Measurements from ENCODE around the gene MIOX.

MIOX gene

DNA sequence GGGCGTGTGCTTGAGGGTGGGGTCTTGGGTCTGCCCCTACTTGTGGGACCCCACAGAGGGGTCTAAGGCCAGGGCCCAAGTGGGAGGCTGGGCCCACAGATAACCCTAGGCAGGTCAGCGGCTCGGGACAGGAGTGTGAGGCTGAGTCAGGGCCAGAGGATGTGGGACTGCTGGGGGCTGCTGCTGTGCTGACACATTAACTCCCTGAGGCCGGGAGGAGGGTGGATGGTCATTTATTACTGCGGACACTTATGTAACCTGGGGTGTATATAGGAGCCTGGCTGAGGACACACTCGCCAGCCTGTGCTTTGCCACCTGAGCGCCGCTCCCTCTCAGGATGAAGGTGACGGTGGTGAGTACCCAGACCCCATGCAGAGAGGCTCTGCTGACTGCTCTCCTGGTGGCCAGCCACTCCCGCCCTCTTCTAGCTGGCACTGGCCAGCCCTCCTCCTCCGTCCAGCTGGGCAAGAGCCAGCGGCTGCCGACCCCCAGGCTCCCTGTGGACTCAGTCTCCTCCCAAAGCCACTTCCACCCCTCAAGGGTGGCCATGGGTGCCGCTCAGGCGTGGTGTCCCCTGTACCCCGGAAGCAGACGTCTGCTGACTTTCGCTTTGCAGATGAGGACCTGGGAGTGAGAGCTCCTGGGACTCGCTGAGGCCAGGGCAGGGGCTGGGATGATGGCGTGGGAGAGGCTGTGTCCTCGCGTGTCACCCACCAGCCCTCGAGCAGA, at the start of gene MIOX:
Gene MIOX, plus strand, starts transcription at position 299 of the 729 bp plus-strand sequence. Its CDS starts 39 bp downstream, at position 338.
- DNase-seq, result peak; percentile 20

DNA sequence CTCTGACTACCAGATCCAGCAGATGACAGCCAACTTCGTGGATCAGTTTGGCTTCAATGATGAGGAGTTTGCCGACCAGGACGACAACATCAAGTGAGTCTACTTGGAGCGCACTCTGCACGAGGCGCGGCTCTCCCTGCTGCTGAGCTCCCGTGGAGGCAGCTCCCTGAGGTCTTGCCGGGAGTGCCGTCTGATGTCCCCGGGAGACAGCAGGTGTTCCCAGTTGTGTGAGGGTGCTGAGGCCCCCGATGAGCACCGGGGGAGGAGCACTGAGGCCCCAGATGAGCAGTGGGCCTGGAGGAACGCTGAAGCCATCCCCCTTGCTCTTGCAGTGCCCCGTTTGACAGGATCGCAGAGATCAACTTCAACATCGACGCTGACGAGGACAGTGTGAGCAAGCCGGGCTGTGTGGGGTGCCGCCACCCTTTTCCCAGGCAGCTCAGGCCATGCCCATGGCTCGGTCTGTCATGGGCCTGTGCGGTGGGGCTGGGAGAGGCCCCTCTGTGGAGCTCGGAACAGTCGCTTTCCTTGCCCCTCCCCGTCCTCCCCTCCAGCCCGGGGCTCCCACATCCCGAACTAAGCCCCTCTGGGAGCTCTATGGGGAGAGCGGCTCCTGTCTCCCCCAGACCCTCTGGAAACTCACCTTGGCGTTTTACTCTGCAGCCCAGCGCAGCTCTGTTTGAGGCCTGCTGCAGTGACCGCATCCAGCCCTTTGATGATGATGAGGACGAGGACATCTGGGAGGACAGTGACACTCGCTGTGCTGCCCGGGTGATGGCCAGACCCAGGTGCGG, 49.0 kb upstream of the MIOX start:
- DNase-seq, result no peak

DNA sequence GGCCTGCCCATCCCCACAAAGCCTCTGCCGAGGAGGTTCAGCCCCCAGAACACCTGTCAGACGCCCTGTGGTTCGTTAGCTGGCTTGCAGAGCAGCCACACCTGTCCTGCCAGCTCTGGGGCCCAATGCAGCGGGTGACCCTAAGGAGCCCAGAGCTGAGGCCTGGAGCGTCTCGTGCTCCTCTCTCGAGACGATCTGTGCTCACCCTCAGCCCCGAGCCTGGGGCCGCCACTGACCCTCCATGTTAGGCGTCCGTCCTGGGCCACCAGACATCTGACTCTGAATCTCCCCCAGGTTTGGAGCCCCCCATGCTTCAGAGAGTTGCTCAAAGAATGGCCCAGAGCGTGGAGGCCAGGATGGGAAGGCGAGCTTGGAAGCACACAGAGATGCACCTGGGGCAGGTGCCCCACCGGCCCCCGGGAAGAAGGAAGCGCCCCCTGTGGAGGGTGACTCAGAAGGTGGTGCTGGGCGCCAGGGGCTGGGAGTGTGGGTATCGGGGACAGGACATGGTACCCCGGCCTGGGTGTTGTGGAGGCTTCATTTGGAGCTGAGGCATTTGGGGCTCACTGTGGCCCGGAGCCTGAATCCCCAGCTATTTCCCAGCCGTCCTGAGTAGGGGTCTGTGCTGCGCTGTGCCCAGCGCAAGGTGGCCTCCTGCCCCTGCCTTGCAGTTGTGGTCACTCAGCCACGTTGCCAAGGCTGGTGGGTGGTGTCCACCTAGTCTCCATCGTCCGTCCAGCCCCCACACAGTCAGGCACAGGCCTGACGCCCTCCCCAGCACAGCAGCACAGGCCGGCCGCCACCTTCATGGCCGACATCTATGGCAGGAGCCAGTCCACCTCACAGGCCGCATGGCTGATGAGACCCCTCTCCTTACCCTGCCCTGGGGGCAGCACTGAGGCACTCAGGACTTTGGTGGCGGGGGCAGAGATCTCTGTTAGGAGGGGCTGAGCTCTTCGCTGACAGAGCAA, 48.1 kb upstream of the MIOX start:
- no peak for DNase-seq

DNA sequence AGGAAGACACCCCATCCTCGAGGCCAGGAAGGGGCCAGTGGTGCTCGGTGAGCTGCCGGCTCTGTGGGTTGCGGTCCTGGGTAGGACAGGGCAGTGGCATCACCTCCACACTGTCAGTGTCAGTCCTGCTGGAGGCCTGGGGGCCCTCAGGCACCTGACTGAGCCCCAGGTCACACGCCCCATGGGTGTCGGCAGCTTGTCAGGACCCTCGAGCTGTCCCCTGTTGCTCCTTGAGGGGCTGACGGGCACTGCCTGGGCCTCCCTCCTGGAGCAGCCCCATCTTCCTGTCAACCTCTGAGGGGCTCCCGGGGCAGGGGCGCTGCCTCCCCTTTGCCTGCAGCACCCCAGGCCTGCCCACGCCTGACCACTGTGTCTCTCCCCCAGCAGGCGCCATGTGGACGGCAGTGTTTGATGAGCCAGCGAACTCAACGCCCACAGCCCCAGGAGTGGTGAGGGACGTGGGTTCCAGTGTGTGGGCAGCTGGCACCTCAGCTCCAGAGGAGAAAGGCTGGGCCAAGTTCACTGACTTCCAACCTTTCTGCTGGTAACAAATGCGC, 47.3 kb upstream of the MIOX start:
- no peak for DNase-seq

DNA sequence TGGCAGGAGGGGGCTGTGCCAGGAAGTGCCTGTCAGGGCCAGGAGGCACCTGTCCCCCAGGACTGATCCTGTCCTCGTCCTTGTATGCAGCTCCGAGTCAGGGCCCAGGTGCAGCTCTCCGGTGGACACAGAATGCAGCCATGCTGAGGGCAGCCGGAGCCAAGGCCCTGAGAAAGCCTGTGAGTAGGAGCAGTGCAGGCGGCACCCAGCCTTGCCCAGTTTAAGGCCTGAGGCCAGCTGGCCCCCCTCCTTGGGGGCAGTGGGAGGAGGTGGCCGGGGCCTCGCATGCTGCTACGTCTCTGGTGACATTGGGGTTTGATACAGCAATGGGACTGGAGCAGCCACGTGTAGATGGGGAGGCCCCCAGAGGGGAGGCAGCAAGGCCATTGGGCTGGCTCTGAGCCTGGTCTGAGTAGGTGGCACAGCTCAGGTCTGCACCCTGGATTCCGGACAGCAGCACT, 46.8 kb upstream of the MIOX start:
- no peak for DNase-seq

DNA sequence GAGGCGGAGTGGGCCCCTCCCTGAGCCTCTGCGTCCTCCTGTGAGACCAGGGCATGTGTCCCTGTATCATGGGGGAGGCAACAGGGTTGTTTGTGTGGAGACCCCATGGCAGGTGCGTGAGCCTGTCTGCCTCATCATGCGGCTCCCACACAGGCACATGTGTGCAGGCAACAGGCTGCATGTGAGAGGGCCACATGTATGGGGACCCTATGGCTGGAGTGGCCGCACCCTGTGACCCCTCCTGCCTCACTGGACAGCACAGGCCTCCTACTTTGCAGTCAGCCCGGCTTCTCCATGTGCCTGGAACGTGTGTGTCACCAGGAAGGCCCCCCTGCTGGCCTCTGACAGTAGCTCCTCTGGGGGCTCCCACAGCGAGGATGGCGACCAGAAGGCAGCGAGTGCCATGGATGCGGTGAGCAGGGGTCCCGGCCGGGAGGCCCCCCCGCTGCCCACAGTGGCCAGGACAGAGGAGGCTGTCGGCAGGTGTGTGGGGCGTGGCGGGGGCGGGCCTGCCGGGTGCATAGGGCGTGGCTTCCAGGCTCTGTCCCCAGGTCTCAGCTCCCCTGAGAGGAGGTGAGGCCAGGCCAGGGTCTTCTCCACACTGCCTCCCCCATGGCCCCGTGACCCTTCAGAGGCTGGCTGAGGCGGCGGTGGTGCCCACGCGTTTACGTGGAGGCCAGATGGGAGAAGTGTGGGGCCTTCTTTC, 46.0 kb upstream of the MIOX start:
- DNase-seq, result no peak

DNA sequence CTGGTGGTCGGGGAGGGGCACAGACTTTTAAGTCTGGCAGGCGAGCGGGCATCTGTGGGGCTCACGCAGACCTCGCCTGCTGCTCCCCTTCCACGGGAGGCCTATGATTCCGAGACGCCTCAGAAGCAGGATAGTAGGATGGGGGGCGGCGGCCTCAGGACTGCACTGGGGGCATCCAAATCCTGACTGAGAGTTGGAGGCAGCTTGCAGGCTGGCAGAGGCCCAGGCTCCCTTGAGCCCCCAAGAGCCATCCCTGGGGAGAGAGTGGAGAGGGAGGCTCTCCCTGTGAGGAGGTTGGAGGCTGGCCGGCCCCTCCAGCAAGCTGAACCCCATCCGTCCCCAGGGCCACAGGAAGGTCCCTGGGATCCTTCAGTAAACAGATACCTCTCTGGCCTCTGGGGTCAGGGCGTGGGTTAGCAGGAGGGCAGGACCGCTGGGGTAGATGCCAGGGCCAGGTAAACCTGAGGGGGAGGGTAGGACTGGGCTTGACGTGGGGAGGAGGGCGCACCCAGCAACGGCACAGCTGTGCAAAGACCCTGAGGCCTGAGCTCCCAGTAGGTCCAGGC, 45.1 kb upstream of the MIOX start:
- DNase-seq, result no peak

DNA sequence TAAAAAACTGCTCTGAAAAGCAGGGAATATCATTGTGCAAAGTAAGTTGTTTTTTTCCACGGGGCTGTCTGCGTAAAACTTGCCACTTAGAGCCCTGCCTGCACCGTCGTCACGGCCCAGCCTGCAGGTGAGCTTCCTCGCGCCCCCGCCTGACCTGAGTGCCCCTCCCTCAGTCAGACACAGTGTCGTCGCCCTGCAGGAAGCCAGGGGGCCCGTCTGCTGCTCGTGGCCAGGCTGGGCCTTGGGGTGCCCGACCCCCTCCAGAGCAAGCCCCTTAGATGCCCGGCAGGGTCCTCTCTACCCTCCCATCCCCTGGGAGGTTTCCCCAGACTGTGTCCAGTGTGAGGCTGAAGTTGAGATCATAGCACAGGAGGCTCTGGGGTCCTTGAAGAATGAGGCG, 43.5 kb upstream of the MIOX start:
- no peak for DNase-seq

DNA sequence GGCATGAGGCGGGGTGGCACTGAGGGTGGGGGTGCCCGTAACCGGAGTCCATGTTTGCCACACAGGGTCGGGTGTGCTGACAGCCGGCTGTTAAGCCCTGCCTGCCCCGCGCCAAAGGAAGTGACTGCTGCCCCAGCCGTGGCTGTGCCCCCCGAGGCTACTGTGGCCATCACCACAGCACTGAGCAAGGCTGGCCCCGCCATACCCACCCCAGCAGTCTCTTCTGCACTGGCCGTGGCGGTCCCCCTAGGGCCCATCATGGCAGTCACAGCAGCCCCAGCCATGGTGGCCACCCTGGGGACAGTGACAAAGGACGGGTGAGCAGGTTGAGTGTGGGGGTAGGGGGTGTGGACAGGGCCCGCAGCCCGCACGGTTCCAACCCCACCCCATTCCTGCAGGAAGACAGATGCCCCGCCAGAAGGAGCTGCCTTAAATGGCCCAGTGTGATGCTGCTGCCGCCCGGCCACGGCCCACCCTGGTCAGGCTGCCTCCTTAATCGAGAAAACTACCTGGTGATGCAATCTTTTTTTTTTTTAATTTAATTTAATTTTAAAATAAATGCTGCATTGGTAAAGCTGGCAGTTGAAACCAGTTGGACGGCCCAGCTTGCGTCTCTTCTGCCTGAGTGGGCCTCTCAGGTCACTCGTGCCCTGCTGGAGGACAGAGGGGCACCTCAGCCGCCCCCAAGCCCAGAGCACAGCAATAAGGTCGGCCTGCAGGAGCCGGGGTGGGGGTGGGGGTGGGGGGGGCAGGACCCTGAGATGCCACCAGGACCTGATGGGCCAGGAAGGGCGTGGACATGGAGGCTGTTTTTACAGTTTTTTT, 42.6 kb upstream of the MIOX start:
- DNase-seq, result no peak

DNA sequence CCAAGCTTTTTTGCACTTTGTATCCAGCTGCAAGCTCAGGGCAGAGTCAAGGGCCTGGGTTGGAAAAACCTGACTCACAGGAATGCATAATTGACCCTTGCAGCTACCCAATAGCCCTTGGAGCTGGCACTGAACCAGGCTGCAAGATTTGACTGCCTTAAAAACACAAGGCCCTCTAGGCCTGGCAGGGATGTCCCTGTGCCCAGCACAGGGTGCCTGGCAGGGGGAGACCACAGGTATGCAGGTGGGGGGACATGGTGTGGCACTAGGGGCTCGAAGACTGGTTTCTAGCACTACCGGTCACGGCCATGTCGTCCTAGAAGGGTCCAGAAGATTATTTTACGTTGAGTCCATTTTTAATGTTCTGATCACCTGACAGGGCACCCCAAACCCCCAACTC, 42.0 kb upstream of the MIOX start:
- DNase-seq, result no peak

DNA sequence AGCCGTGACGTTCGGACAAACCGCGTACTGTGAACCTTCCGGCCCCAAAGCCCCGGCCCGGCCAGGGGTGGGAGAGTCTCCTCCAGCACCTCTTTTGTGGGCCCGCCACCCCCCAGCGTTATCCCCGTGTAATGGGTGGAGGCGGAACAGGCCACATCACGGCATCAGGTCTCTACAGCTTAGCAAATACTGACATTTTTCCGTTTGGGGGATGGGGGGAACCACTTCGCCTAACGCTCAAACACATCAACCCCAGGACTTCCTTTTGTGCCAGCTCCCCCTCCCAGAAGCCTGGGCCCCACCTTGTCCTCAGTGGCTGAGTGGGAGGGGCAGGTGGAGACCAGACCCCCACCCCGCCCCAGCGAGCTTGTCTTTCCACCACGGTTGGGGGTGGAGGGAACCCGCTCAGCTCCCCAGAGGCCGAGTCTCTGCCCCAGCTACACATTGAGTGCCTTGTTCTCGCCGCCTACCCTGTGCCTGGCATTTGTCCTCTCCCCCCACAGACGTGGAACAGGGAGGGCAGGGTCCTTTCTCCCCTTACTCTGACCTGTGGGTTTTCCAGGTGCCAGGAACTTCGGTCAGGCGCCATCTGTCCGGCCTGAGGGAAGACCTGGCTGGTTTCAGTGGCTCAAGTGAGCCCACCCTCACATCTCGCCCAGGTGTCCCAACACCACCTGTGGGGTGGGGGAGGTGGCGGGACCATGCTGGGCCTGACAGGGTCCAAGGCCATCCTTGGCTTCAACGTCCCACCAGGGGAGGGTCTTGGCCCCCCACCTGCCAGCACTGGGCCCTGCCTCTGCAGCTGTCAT, 41.4 kb upstream of the MIOX start:
- peak; percentile 26 for DNase-seq

DNA sequence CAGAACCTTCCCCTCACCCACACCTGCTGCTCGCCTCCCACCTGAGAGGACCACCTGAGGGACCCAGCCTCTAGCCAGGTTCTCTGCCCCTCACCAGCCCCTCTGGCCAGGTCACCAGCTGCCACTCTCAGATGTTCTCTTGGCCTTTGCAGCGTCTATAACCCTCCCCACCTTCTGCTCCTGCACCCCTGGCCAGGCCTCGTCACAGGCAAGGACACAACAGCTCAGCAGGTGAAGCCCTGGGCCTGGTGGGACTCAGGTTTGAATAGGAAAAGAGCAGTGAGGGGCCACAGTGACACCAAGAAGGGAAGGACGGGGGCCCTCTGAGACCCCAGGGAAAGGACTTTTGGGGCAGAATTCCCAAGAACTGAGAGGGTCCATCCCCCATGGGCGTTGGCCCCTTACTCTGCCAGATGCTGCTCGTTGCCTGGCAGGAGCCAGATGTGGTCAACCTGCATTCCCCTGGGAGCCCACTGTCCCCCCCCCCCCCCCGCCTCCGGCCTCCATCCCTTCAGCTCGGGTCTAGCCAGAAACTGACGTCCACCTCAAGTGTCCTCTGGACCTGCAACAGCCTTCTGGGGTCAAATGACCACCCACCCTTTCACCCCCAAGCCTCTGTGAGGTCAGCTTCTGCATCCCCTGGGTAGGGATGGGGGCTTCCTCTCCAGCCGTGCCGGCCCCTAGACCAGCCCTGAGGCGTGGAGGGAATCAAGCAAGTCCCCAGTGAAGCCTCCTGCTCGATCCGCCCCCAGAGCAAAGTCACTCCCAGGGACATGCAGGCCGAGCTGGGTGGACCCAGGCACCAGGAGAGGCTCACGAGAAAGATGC, 40.6 kb upstream of the MIOX start:
- no peak for DNase-seq

DNA sequence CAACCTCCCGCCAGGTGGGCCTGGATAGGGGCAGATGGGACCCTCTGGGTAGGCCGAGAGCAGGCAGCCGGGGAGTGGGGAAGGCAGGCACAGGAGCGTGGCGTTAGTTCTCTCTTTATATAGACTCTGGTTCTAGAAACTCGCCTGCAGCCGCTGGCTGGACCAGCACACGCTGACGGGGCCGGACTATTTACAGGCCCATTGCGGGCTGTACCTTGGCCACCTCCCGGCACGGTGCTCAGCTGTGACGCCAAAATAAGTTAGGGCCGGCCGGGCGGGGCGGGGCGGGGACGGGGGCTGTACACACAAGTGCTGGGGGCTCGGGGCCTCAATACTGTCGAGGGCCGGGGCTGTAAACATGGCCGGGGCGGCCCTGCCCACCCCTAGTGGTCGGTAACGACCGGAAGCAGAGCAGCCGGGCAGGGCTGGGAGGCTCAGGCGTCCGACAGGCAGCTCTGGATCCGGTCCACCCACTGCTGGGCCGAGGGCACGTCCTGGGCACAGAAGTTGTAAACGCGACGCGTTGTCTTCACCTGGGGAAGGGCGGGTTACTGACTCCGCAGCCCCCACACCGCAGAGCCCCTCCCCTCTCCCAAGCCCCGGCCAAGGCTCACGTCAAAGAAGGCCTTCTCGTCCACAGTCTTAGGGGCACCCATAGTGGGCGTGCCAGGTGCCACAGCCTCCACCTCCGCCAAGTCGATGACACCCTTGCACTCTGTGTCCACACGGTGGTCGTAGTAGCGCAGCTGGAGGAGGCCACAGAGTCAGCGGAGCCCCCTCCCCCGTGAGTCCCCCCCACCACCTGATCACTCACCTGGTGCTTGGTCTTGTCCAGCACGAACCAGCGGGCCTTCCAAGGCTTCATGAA, 39.7 kb upstream of the MIOX start:
- no peak for DNase-seq

DNA sequence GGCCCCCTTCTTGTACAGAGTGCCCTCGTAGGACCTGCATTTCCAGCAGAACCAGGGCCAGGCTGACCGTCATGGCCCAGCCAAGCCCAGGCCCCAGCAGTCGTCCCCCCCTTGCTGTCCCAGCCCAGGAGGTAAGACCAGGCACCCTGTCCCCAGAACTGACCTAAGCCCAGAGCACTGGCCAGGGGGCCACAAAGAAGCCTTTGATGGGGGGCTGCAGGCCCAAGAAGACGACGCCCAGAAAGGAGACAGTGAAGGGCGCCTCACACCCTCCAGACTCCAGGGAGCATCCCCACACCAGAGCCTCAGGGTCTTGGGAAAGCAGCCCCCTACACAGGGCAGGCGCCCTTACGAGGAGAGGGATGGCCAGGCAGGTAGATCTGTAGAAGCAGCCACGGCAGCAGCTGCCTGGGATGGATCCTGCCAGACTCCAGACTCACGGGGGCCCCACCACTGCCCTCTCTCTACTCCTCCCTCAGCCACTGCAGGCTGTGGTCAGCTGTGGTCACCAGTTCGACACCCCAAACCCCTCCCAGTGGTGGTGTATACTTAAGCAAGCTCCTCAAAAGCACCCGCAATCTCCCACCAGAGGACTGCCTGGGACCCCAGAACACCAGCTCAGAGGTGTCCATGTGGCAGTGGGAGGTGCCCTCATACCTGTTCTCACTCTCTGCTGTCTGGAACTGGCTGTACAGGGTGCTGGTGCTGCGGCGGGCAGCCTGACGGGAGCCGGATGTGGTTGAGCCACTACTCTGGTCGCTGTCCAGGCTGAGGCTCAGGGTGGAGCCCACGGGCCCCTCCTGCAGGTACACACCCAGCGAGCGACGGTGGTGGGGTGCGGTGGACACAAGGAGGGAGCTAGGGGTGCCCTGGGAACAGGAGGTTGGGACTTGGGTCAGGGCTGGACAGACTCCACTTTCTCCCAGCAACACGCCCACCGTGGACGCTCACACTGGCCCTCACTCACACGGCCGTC, 38.8 kb upstream of the MIOX start:
- DNase-seq, result no peak

DNA sequence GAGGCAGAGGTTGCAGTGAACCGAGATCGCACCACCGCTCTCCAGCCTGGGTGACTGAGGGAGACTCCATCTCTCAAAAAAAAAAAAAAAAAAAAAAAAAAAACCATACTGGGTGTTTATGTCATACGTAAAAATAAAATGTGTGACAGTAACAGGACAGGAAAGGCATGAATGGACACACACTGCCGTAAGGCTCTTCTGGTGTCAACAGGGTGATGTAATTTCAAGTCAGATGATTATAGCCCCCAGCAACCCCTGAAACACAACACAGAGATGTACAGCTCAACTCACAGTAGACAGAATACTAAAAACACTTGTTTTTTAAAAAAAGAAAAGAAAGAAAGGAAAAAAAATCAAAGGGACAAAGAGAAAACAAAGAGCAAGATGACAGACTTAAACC, 34.0 kb upstream of the MIOX start:
- no peak for DNase-seq

DNA sequence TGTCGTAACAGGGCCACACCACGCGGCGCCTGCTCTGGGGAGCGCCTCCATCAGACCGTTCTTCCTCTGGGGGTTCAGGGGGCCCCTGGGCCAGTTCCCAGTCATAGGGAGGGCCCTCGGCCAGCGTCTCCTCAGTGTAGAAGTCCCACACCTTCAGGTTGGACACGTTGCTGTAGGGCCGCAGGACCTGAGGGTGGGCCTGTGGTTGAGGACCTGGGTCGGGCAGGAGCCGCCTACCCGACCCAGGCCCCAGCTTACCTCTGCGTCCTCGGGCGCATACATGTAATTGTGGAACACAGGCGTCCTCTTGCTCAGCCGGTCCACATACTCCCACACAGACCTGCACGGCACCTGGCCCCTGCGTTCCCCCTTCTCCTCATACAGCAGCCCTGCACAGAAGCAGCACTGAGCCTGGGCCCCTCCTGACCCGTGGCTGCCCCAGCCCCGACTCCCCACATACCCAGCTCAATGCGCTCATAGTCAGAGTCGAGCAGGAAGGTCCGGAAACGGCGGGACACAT, 32.0 kb upstream of the MIOX start:
- no peak for DNase-seq

DNA sequence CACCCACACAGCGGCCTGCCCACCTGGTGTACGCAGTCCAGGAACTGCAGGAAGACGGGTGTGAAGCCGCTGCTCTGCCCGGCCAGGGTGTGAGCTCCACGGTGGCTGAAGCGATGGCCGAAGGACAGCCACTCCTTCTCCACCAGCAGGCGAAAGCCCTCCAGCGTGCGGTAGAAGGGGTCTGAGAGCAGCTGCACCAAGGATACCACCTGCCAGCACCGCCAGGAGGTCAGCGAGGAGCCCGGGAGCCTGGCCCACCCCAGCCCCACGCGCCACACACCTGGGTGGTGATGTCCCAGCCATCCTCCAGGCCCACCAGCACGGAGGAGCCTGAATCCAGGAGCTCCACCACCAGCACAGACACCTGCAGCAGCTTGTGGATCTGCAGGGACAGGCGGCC, 31.5 kb upstream of the MIOX start:
- DNase-seq, result no peak
